A549 (cell line): ENCODE data around the gene HEPHL1. TPM values are rescaled to one million over a fixed set of nuclear protein-coding genes. Genes with fewer than 3 reads are reported as not detected.

Experiments
- ATAC-seq, 2 experiments: fragments of 200-7000 bp in 1 of 2; fragments of >200 bp in 1 of 2; cut with Nextera tagmentation in 1 of 2; cut with Tn5 transposase in 1 of 2; 3 replicates each; pipeline versions ENCODE4 v1.8.0 to v1.9.1; 2018 to 2020; ENCODE audit warnings: mild to moderate bottlenecking in 1 of 2, moderate library complexity in 1 of 2
- CTCF ChIA-PET: fragments of 300-600 bp; sonication (Branson Sonifier 250); formaldehyde crosslinking; extraction: SDS; loops from one replicate; lab custom pipeline; 2021; ENCODE audit warnings: antibody characterized with exemption, inconsistent platforms; lab: Yijun Ruan, JAX
- POLR2A ChIA-PET: fragments of 350-600 bp; formaldehyde crosslinking; extraction: SDS; loops from one replicate; lab custom pipeline; 2021; ENCODE audit warnings: antibody characterized with exemption, inconsistent platforms; lab: Yijun Ruan, JAX
- DNase-seq, 2 experiments: peaks; one replicate each; pipeline versions ENCODE4 v3.0.0 to v3.0.0-alpha.2; 2011 to 2016; ENCODE audit warnings: low read depth in 1 of 2, low spot score in 1 of 2
- FAIRE-seq: peaks from 2 replicates; lab custom pipeline; 2011; peaks lifted over from hg19 to GRCh38; lab: Jason Lieb, UNC
- H3K27ac ChIP-seq, 2 experiments: fragments of >200 bp; sonication (Bioruptor Twin); formaldehyde crosslinking; 3 replicates each; pipeline ENCODE4 v1.5.1; 2016 to 2017
- H3K4me1 ChIP-seq: fragments of >200 bp; sonication (Bioruptor Twin); formaldehyde crosslinking; 3 replicates; pipeline ENCODE4 v1.6.1; 2016
- H3K4me2 ChIP-seq: fragments of >200 bp; sonication (Bioruptor Twin); formaldehyde crosslinking; 3 replicates; pipeline ENCODE4 v1.6.1; 2016
- H3K4me3 ChIP-seq: fragments of >200 bp; sonication (Bioruptor Twin); formaldehyde crosslinking; 3 replicates; pipeline ENCODE4 v1.5.1; 2016
- H3K9me3 ChIP-seq: fragments of >200 bp; sonication (Bioruptor Twin); formaldehyde crosslinking; 3 replicates; pipeline ENCODE4 v1.6.1; 2016
- BHLHE40 ChIP-seq: IDR thresholded peaks from 2 replicates; pipeline ENCODE4 v1.6.1; 2012; ENCODE audit warnings: low read depth, low read length, inconsistent platforms
- ELK1 ChIP-seq: fragments of 150-350 bp; IDR thresholded peaks from 2 replicates; pipeline ENCODE4 v1.6.1; 2014; ENCODE audit warnings: low read depth, mild to moderate bottlenecking, low read length
- ESRRA ChIP-seq: fragments of 150-350 bp; IDR thresholded peaks from 2 replicates; pipeline ENCODE4 v1.6.1; 2014; ENCODE audit warnings: mild to moderate bottlenecking, low read length, borderline replicate concordance
- FOSB ChIP-seq: fragments of 250-450 bp; sonication (Bioruptor Pico); IDR thresholded peaks from 2 replicates; pipeline ENCODE4 v1.5.0; 2020; ENCODE audit warnings: mild to moderate bottlenecking, moderate library complexity
- FOSL2 ChIP-seq, 2 experiments: fragments of 450-650 bp in 1 of 2; fragments of >200 bp in 1 of 2; sonication (Bioruptor Twin) in 1 of 2; formaldehyde crosslinking; IDR thresholded peaks; 2 replicates each; pipeline versions ENCODE4 v1.5.0 to v1.6.1; 2016 to 2020; ENCODE audit warnings: mild to moderate bottlenecking in 1 of 2, moderate library complexity in 1 of 2
- FOXS1 ChIP-seq: fragments of 250-450 bp; sonication (Bioruptor Pico); IDR thresholded peaks from 2 replicates; pipeline ENCODE4 v1.5.0; 2020; ENCODE audit warnings: mild to moderate bottlenecking, moderate library complexity
- HES2 ChIP-seq: fragments of >200 bp; sonication (Bioruptor Twin); formaldehyde crosslinking; IDR thresholded peaks from 2 replicates; pipeline ENCODE4 v1.6.1; 2016
- KDM1A ChIP-seq: fragments of 200-600 bp; sonication (generic); IDR thresholded peaks from 2 replicates; pipeline ENCODE4 v1.6.1; 2016; ENCODE audit warnings: low read depth, mild to moderate bottlenecking
- MAZ ChIP-seq: fragments of 150-350 bp; IDR thresholded peaks from 2 replicates; pipeline ENCODE4 v1.6.1; 2014; ENCODE audit warnings: antibody characterized with exemption, low read depth, low read length, borderline replicate concordance
- NFE2L2 ChIP-seq: fragments of 150-350 bp; conservative IDR thresholded peaks from 2 replicates; pipeline ENCODE4 v1.6.1; 2014; ENCODE audit warnings: low read length
- POLR2AphosphoS2 ChIP-seq: conservative IDR thresholded peaks from 2 replicates; pipeline ENCODE4 v1.6.1; 2012; ENCODE audit warnings: low read length, improper control_type of control experiment, inconsistent platforms
- RAD21 ChIP-seq, 2 experiments: fragments of >200 bp in 1 of 2; sonication (Bioruptor Twin) in 1 of 2; formaldehyde crosslinking in 1 of 2; IDR thresholded peaks in 1 of 2; conservative IDR thresholded peaks in 1 of 2; 2 replicates in 1 of 2; 3 replicates in 1 of 2; pipeline ENCODE4 v1.6.1; 2012 to 2018; ENCODE audit warnings: inconsistent platforms in 1 of 2
- RFX5 ChIP-seq: fragments of 450-650 bp; IDR thresholded peaks from 2 replicates; pipeline ENCODE4 v1.7.1; 2014; ENCODE audit warnings: antibody characterized with exemption, mild to moderate bottlenecking, moderate library complexity
- ZSCAN20 ChIP-seq: fragments of 250-450 bp; sonication (Bioruptor Pico); IDR thresholded peaks from 2 replicates; pipeline ENCODE4 v1.8.0; 2022; ENCODE audit warnings: mild to moderate bottlenecking, moderate library complexity
- WGBS: methylation state at CpG from one replicate; pipeline ENCODE4 v1.1.6; 2017; ENCODE audit errors: missing lambda C conversion rate; 5-methylcytosine and 5-hydroxymethylcytosine counted together
- polyA plus RNA-seq, 4 experiments: library from polyadenylated mRNA; depleted of rRNA in 3 of 4; stranded (reverse); fragments of >200 nt; fragmentation: RNase III in 1 of 4; extraction: RNeasy Plus Mini Kit Qiagen cat#74134 plus additional on column Dnase treatment in 1 of 4; gene quantifications; 2 replicates in 3 of 4; 3 replicates in 1 of 4; pipeline ENCODE4 v1.2.3, GENCODE V29; 2011 to 2017
- TF ChIP-seq, protein P1 (sequence below): IDR thresholded peaks from 2 replicates; pipeline ENCODE4 v1.6.1; 2012; ENCODE audit warnings: low read depth, borderline replicate concordance
- TF ChIP-seq, protein P2 (sequence below): fragments of >200 bp; sonication (Bioruptor Twin); formaldehyde crosslinking; IDR thresholded peaks from 3 replicates; pipeline ENCODE4 v1.5.1; 2016
- TF ChIP-seq, protein P3 (sequence below): fragments of >200 bp; sonication (Bioruptor Twin); formaldehyde crosslinking; IDR thresholded peaks from 3 replicates; pipeline ENCODE4 v1.6.1; 2016

HEPHL1 gene
- polyA plus RNA-seq, 2 of the 4 experiments (the other 2 are of a cell fraction): not detected

- TF ChIP-seq ELK1: no peak
These were observed 128.9 kb downstream of the HEPHL1 start (continued) for GRCh38 chr11:94150056-94150455.

DNA sequence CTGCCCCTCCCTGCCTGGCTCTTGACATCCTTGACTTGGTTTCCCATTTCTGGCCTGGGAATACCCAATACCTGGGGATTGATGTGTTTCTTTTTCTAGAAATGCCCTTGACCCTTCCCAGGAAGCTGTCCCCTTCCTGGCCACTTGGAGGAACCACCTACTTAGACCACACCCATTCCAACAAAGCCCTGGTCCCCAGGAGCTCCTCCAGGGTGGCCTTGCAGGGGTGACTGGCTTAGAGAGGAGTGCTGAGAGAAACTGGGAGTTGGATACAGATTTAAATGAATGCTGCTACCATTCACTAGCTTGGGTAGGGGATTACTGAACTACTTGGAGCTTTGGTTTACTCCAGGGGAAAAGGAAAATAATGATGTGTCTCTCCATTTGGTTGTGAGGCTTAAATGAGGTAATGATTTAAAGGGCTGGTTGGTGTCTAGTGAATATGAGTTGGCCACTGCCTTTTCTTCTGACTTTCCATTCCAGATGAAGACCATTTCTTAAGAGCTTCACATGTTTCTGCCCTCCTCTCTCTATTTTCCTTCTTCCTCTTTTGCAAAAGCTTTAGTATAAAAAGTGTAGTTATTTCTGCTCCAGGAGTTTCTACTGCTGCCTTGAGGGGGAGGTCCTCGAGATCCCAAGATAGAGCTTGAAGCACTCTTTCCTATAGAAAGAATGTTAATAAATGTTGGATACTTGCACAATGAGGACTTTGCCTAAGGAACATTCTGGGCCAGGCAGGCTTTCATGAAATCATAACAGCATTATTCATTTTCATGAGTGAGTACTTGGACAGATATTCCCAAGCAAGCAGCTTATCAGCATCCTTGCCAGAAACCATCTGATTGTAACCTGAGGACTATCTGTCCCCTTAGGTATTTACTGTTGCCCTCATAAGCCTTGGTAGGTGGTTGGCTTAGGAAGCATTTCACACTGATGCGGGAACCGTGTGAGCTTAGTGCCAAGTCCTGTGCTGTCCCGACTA, 129.8 kb downstream of the HEPHL1 start:
- DNase-seq (no peak), FAIRE-seq (no peak), ATAC-seq (peak; percentile 19 to 32; a peak in 4 of 6 replicates)
- ChIA-PET CTCF (interaction anchor here (0.7 to 0.9 kb wide), 2 partner anchors 32 to 229 kb away, joined by 3 to 4 read pairs; no protein-coding TSS in a partner anchor), POLR2A (interaction anchor here (1.3 kb wide), 1 partner anchor 22 kb away, joined by 6 read pairs; the partner anchor contains the start of gene PANX1)
- Histone ChIP-seq H3K27ac (peak overlapping the region; percentile 56 to 57; a peak in 3 of 6 replicates), H3K4me1 (peaks cover 76% of the 10 kb centered on the region), H3K4me2 (peak overlapping the region; percentile 63), H3K4me3 (no peak overlapping the region), H3K9me3 (no peaks in the 10 kb centered on the region)
- WGBS: 84% methylated on average over 4 of the region's 4 CpGs
- TF ChIP-seq KDM1A: no peak
- TF ChIP-seq RAD21 (conservative IDR thresholded peaks at IDR 0.05 in 1 of 2, IDR thresholded peaks at IDR 0.05 in 1 of 2): no peak
- TF ChIP-seq FOSB: no peak
- no peak for TF ChIP-seq BHLHE40
- no peak for TF ChIP-seq RFX5
- TF ChIP-seq, protein P1, sequence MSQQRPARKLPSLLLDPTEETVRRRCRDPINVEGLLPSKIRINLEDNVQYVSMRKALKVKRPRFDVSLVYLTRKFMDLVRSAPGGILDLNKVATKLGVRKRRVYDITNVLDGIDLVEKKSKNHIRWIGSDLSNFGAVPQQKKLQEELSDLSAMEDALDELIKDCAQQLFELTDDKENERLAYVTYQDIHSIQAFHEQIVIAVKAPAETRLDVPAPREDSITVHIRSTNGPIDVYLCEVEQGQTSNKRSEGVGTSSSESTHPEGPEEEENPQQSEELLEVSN: no peak
- no peak for TF ChIP-seq ZSCAN20
- TF ChIP-seq NFE2L2: no peak
- no peak for TF ChIP-seq POLR2AphosphoS2
- TF ChIP-seq MAZ: no peak
- TF ChIP-seq, protein P2, sequence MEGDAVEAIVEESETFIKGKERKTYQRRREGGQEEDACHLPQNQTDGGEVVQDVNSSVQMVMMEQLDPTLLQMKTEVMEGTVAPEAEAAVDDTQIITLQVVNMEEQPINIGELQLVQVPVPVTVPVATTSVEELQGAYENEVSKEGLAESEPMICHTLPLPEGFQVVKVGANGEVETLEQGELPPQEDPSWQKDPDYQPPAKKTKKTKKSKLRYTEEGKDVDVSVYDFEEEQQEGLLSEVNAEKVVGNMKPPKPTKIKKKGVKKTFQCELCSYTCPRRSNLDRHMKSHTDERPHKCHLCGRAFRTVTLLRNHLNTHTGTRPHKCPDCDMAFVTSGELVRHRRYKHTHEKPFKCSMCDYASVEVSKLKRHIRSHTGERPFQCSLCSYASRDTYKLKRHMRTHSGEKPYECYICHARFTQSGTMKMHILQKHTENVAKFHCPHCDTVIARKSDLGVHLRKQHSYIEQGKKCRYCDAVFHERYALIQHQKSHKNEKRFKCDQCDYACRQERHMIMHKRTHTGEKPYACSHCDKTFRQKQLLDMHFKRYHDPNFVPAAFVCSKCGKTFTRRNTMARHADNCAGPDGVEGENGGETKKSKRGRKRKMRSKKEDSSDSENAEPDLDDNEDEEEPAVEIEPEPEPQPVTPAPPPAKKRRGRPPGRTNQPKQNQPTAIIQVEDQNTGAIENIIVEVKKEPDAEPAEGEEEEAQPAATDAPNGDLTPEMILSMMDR: no peak
- TF ChIP-seq, protein P3, sequence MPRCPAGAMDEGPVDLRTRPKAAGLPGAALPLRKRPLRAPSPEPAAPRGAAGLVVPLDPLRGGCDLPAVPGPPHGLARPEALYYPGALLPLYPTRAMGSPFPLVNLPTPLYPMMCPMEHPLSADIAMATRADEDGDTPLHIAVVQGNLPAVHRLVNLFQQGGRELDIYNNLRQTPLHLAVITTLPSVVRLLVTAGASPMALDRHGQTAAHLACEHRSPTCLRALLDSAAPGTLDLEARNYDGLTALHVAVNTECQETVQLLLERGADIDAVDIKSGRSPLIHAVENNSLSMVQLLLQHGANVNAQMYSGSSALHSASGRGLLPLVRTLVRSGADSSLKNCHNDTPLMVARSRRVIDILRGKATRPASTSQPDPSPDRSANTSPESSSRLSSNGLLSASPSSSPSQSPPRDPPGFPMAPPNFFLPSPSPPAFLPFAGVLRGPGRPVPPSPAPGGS: no peak
- TF ChIP-seq ESRRA: no peak
- TF ChIP-seq FOSL2 (IDR thresholded peaks at IDR 0.05): no peak
- TF ChIP-seq FOSL2 (CRISPR knock-in tag; IDR thresholded peaks at IDR 0.05): no peak
- no peak for TF ChIP-seq HES2
- no peak for TF ChIP-seq FOXS1 (CRISPR knock-in tag)
